Chondrocyte (in vitro differentiated cells): ENCODE measurements around the gene ASZ1. TPM values are rescaled to one million over a fixed set of nuclear protein-coding genes. Genes with fewer than 3 reads are reported as not detected.

Experiments used
- DNase-seq: peaks from one replicate; pipeline ENCODE4 v3.0.0; 2021; ENCODE audit warnings: mixed read lengths, low spot score
- H3K27ac Mint-ChIP-seq: one replicate; pipeline ENCODE4 v1.8.0; 2021; ENCODE audit warnings: mild to moderate bottlenecking, moderate library complexity, mixed read lengths; ENCODE audit not compliant: unreplicated experiment
- H3K27me3 Mint-ChIP-seq: 2 replicates; pipeline ENCODE4 v1.8.0; 2021; ENCODE audit warnings: low read depth, mixed read lengths
- H3K36me3 Mint-ChIP-seq: 2 replicates; pipeline ENCODE4 v1.8.0; 2021; ENCODE audit warnings: low read depth, mixed read lengths
- H3K4me1 Mint-ChIP-seq: 2 replicates; pipeline ENCODE4 v1.8.0; 2021; ENCODE audit warnings: low read depth, mild to moderate bottlenecking, mixed read lengths
- H3K4me3 Mint-ChIP-seq: one replicate; pipeline ENCODE4 v1.8.0; 2021; ENCODE audit warnings: mild to moderate bottlenecking, moderate library complexity, mixed read lengths; ENCODE audit not compliant: unreplicated experiment
- H3K9me3 Mint-ChIP-seq: 2 replicates; pipeline ENCODE4 v1.8.0; 2021; ENCODE audit warnings: low read depth, mixed read lengths
- CTCF ChIP-seq: fragments of 200-600 bp; sonication (generic); IDR thresholded peaks from 2 replicates; pipeline ENCODE4 v1.5.0; 2021; ENCODE audit warnings: antibody characterized with exemption, mild to moderate bottlenecking, moderate library complexity
- total RNA-seq: library from RNA; stranded (reverse); gene quantifications from 3 replicates; pipeline ENCODE4 v1.2.1, GENCODE V29; 2021

Gene ASZ1
- total RNA-seq, 1 donor from 2014 or later: not detected

DNA sequence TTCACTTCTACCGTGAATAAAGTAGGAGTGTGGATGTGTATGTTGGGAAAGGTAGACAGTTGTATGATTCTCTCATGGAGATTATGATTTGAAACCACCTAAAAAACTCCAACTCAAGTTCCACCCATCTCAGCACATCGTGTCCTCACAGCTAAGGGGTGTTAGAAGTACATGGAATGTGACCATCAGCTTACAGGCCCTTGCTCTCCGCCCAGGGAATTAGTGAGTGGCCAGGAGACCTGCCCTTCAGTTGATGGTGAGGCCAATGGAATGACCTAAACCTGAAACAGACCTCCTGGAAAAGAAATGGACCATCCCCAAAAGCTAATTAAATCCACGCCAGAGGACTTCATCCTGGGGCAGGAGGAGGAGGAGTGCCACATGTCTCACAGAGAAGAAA, 102.3 kb downstream of the ASZ1 start:
- H3K27me3 Mint-ChIP-seq: peaks cover 39% of the 10 kb centered on the region

GRCh38 chr7:117323851-117324711, 103.2 kb downstream of the ASZ1 start:
- H3K9me3 Mint-ChIP-seq: peaks cover 15% of the 10 kb centered on the region
- H3K4me1 Mint-ChIP-seq: peaks cover 30% of the 10 kb centered on the region
- DNase-seq: no peak
- peaks cover 9% of the 10 kb centered on the region for H3K36me3 Mint-ChIP-seq
- H3K27ac Mint-ChIP-seq: no peak overlapping the region
- H3K27me3 Mint-ChIP-seq: peaks cover 36% of the 10 kb centered on the region
- H3K4me3 Mint-ChIP-seq: peak overlapping the region; percentile 79
- TF ChIP-seq CTCF: no peak

More for the DNA sequence above, 102.3 kb downstream of the ASZ1 start:
- H3K4me3 Mint-ChIP-seq: no peak overlapping the region
- H3K4me1 Mint-ChIP-seq: peaks cover 30% of the 10 kb centered on the region
- peaks cover 9% of the 10 kb centered on the region for H3K36me3 Mint-ChIP-seq
- DNase-seq: no peak
- TF ChIP-seq CTCF: no peak
- H3K27ac Mint-ChIP-seq: no peak overlapping the region
- H3K9me3 Mint-ChIP-seq: peaks cover 15% of the 10 kb centered on the region

DNA sequence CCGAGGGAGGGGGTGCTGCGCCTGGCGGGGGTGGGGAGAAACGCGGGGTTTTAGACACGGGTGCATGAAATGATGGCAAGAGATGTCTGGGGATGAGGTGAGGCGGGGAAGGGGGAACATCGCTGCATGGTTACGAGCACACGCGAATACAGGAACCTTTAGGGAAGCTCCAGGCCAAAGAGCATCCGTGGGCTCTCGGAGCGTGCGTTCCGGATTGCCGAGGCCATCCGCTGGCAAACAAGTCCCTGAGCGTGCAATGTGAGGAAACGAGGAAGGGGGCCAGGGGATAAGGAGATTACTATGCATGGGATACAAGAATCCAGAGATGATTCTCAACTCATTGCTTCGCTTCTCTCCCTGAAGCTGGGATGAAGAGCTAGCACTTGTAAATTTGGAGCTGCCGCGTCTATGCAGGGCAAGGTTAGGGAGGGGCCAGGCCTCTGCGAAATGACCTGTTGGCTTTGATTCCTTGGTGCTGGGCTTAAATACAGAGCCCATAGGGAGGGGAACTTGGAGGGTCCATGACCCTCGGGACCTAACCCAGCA, 103.9 kb downstream of the ASZ1 start:
- no peak for DNase-seq
- Mint-ChIP-seq H3K9me3 (peaks cover 11% of the 10 kb centered on the region), H3K36me3 (peaks cover 8% of the 10 kb centered on the region), H3K4me3 (peak overlapping the region; percentile 79), H3K4me1 (peaks cover 30% of the 10 kb centered on the region), H3K27ac (no peak overlapping the region), H3K27me3 (peaks cover 33% of the 10 kb centered on the region)
- TF ChIP-seq CTCF: no peak

GRCh38 chr7:117322741-117323304, 104.5 kb downstream of the ASZ1 start, which contains the start of gene WNT2:
TSS of gene WNT2 (minus strand) at chr7:117323058. CDS start at chr7:117322989, 69 bp downstream.
- DNase-seq: no peak
- H3K27me3 Mint-ChIP-seq: peaks cover 38% of the 10 kb centered on the region

More at GRCh38 chr7:117322741-117323304, 104.5 kb downstream of the ASZ1 start, which contains the start of gene WNT2:
- Mint-ChIP-seq H3K4me1 (peaks cover 30% of the 10 kb centered on the region), H3K36me3 (peaks cover 8% of the 10 kb centered on the region), H3K9me3 (peaks cover 11% of the 10 kb centered on the region), H3K4me3 (peak within 1 kb of the TSS; percentile 79), H3K27ac (no peak within 1 kb of the TSS)
- TF ChIP-seq CTCF: no peak
